GM19452 (cell line): ENCODE results near the gene CDK5RAP1.

Source experiments
- ATAC-seq: cut with Tn5 transposase; IDR thresholded peaks from one replicate; pipeline ENCODE4 v1.9.1; 2021; ENCODE audit not compliant: unreplicated experiment

CDK5RAP1 gene

GRCh38 chr20:33388268-33388667 is 13.1 kb downstream of the CDK5RAP1 start:
- no peak for ATAC-seq

- ATAC-seq, result no peak
These were observed 14.1 kb downstream of the CDK5RAP1 start for GRCh38 chr20:33387177-33387576.

- ATAC-seq, result no peak
These were observed 14.6 kb downstream of the CDK5RAP1 start for GRCh38 chr20:33386673-33387072.

DNA sequence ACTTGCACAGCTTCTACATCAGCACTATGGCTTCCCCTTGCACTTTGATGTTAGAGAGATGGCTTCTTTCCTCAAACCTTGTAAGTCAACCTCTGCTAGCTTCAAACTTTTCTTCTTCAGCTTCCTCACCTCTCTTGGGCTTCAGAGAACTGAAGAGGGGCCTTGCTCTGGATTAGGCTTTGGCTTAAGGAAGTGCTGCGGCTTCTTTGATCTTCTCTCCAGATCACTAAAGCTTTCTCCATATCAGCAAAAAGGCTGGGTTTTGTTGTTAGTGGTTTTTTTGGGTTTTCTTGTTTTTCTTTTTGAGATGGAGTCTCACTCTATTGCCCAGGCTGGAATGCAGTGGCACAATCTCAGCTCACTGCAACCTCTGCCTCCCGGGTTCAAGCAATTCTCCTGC is 24.0 kb downstream of the CDK5RAP1 start:
- ATAC-seq, result no peak

DNA sequence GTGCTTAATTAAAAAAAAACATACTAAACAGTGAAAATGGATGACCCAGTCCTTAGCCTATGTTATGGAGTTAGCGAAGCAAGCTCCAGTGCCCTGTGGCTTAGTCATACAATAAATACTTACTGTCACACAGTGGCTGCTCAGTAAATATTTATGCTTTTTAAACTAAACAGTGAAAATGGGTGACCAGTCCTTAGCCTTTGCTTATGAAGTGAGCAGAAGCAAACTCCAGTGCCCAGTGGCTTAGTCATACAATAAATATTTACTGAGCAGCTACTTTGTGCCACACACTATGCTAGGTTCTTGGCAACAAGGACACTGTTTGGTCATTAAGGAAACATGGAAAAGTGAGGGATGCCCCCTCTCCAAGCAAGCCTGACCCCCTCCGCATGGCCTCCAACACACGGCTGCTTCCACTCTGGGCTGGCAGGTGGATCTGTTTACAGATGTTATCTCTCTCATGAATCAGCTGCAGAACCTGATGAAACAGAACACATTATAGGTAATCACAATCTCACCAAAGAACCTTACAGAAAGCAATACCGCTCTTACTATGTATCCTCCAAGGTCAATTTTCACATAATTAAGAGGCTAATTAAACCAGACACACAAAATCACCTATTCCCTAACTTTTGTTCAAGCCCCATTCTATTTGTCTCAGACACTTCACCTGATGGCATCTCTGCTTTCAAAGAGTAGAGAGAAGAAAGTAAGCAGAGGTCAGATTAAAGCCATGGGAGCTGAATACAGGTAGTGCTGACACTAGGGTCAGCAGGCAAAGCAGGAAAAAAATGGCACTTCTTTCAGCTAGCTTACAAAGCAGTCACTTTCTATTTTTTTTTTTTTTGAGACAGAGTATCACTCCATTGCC is 27.3 kb downstream of the CDK5RAP1 start:
- ATAC-seq, result no peak

GRCh38 chr20:33372993-33373441 is 28.3 kb downstream of the CDK5RAP1 start:
- ATAC-seq, result no peak

DNA sequence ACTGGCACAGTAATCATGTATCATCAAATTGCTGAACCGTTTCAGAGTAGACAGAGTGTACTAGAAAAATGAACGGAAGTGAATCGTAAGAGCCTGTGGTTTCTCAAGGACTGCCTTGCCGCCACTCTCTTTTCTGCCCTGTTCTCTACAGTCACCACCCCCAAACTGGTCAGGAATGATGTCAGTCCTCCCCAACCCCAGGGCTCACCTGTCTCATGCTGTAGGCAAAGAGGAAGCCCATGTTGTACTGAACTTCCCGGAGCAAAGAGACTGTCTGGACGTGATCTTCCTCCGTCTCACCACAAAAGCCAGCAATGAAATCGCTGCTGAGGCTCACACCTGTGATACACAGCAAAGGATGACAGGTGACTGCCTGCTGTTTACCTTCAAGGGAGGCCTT is 31.0 kb downstream of the CDK5RAP1 start:
- ATAC-seq, result no peak

- ATAC-seq, result no peak
These were observed 38.4 kb downstream of the CDK5RAP1 start for GRCh38 chr20:33362898-33363297.

DNA sequence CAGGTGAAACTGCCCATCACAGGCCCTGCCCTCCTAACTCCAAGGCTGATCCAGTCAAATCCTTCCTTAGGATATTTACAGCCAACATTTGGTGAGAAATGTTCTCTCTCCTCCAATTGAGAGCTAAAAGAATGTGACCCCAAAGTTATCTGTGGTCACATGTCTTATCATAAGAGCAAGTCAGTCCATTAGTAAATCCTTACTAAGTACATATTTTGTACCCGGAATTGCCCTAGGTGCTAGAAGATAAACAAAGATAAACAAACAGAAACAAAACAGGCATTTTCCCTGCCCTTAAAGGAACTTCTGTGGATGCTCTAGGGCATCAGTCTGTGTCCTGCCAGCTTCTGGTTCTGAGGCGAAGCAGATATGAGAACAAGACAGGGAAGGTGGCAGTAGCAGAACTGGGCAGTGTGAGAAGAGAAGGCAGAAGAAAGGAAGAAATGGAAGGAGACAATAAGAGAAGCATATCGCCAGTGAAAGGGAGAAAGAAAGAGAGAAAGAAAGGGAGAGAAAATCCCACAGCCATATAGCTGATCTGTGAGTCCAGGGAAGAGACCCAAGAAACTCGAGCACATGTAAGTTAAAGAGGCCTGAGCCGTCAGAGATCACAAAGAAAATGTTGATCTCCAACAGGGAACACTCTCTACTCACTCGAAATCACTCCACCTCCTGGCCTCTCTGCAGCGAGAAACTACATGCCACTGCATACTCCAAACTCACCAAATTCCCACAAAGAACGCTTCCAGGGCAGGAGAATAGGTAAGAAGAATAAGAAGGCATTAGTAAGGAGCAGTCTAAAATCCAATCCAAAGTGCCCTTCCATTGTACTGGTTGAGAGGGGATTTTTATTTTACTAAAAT is 41.7 kb downstream of the CDK5RAP1 start:
- ATAC-seq, result no peak

DNA sequence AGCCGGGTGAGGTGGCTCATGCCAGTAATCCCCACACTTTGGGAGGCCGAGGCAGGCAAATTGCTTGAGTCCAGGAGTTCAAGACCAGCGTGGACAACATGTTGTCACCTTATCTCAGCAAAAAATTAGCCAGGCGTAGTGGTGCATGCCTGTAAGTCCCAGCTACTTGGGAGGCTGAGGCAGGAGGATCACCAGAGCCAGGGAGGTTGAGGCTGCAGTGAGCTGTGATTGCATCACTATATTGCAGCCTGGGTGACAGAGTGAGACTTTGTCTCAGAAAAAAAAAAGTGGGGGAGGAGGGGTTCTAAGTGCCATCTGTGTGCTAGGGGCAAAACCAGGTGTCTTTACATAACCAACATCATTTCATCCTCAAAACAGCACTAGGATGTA is 48.3 kb downstream of the CDK5RAP1 start:
- ATAC-seq, result no peak

DNA sequence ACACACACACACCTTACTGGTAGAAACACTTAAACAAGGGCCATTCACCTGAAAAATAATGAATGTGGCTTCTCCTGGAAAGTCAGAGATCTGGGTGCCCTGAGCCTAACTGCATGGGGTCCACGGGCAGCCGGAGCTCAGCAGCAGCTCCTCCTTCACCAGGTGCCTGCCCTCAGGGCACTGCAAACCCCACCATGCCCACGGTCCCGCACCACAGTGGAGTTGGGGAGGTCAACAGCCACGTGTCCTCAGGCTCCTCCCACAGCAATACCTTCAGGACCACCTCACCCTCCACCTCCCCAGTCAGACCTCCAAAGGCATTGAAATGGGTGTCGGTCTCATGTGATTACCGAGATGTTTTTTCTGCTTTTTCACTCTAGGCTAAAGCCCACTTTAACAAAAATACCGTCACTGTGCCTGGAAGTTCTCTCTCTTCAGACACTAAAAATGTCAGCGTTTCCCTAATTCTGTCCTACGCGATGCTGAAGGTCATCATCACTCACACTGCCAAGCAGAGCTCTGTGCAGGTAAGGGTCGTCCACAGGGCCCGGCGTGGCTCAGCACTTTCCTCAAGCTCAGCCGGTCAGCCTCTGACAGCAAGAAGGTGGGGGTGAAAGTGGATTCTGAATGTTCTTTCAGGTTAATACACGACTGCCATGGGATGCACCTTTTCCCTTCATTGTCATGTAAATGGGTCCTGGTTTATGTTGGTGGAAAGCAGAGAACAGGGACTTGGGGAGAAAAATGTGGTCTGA is 48.9 kb downstream of the CDK5RAP1 start:
- no peak for ATAC-seq

- no peak for ATAC-seq
These were observed 49.6 kb downstream of the CDK5RAP1 start for GRCh38 chr20:33351696-33352095.

DNA sequence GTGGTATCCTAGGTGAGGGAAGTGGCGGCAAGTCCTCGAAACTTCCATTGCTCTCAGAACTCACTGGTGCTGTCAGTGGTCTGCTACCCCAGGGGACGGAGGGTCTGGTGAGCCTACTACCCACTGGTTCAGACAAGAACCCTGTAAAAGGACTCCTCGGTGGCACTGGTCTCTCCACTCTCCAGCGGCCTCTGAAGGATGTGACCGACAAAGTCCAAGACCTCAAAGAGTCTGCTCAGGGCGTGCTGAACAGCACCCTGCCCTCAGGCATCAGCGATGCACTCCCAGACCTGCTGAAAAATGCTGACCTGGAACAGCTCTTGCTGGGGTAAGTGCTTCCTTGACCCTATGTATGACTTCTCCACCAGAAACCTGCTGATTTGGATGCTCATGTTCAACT is 51.8 kb downstream of the CDK5RAP1 start:
- no peak for ATAC-seq

- no peak for ATAC-seq
These were observed 53.0 kb downstream of the CDK5RAP1 start for GRCh38 chr20:33348136-33348937.

DNA sequence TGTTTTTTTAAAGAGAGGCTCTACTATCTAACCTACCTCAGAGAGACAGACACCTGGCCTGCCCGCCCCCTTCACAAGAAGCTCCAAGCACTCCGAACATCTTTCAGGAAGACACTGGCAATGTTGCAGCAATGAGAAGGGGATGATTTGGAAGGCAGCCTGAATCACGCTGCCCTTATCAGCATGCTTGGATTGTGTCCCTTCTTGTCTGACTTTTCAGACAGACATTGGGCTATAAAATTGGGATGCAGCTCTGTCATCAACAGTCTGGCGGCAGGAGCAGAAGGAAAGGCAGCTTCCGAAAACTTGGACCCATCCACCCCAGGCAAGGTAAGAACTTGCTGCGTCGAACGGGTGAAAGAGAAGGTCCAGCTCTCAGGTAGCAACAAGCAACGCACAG is 56.0 kb downstream of the CDK5RAP1 start:
- ATAC-seq, result no peak

GRCh38 chr20:33343521-33343920 is 57.8 kb downstream of the CDK5RAP1 start:
- no peak for ATAC-seq

DNA sequence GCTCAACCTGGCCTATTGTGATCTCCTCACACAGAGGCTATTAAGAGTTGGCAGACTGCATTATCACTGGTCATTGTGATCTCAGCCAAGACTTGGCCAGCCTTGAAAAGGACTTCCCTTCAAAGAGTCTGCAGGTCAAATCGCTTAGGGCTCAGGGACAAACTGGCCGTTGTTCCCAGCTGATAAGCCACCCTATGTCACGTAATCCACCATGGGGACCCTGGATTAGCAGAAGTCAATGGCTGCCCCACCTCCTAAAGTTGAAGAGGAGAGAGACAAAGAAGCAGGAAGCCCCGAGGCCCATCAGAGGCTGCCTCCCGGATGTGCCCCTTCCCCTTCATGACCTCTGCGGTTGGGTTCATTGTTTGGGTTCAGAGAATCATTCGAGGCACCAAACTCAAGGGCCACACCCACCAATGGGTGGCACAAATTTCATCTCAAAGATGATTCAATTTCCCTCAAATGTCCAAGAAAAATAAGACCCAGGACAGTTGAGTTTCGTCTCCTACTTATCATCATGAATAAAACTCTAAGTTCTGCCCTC is 61.7 kb downstream of the CDK5RAP1 start:
- ATAC-seq, result no peak

DNA sequence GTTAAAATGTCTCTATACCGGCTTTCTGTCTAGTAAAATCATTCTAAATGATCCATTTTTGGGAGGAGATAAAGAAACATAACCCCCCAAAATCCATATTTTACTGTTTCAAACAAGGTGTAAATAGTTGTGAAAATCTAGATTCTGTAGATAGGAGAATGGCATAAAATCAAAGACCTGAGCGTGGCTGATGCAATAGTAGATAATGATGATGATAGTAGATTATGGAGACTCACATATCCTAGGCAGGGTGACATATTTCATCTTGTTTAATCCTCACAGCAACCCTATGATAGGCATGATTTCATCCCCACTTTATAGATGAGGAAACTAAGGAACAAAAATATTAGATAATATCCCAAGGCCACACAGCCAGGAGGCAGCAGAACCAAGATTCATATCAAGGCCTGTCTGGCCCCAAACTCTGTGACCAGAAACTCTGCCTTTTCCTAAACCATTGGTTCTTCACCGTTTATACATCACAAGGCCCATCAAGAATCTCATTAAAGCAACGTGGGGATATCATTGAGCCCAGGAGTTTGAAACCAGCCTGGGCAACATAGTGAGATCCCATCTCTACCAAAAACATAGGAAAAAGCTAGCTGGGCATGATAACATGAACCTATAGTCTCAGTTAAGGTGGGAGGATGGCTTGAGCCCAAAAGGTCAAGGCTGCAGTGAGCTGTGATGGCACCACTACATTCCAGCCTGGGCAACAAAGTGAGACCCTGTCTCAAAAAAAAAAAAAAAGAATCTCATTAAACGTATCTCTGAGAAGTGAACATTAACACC is 62.7 kb downstream of the CDK5RAP1 start:
- no peak for ATAC-seq

- no peak for ATAC-seq
These were observed 63.7 kb downstream of the CDK5RAP1 start for GRCh38 chr20:33337531-33338165.
